Measurements from ENCODE around the gene CMTM5. TPM values are rescaled to one million over a fixed set of nuclear protein-coding genes. Genes with fewer than 3 reads are reported as not detected.

The CMTM5 gene
- polyA plus RNA-seq, 1 donor (not counting 4 experiments of a cell fraction or from before 2014, with no cell fraction given) = not detected

DNA sequence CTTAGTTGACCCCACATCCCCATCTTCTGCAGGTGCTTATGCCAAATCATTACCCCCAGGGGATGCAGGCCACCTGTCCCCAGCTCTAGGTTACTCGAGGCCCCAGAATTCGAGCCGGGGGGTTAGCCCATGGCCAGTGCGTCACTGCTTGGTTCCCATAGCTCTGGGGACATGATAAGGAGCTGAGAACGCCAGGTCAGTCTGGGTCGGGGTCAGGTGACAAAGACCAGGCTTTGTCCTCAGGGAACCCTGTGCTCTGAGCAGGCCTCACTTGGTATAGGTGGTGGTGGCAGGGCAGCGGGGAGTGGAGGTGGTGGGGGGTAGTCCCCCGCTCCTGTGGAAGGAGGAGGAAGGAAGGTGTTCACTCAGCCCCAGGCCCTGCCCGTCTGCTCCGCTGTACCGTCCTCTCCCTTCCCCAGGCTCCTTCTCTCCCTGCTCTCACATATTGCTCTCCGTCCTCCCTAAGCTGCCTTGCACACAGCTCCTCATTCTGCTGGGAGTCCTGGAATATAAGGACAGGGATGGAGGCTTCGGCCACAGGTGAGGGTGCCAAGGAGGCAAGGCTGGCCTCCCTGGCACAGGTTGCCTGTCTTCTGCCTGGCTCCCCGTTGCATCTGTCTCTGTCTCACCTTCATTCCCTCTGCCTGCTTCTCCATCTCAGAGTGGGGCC is 33.3 kb downstream of the CMTM5 start:
- Histone ChIP-seq H3K9ac (ENCODE audit: control insufficient read depth, extremely low read depth, insufficient read depth, low read length) (no peak overlapping the region), H3K27me3 (ENCODE audit: control insufficient read depth, extremely low read depth, insufficient read depth, low read length) (peaks cover 5% of the 10 kb centered on the region), H4K20me1 (ENCODE audit: control insufficient read depth, extremely low read depth, insufficient read depth, low read length) (no peaks in the 10 kb centered on the region), H3K79me2 (ENCODE audit: control insufficient read depth, insufficient read depth, low read length) (no peaks in the 10 kb centered on the region), H3K4me3 (ENCODE audit: control insufficient read depth in 2 of 3, extremely low read depth in 1 of 3, insufficient read depth in 2 of 3, low read depth in 1 of 3, low read length in 3 of 3) (no peak overlapping the region), H3K27ac (ENCODE audit: control insufficient read depth, insufficient read depth, low read length) (no peak overlapping the region), H3K9me1 (ENCODE audit: control insufficient read depth, extremely low read depth, insufficient read depth, low read length) (no peaks in the 10 kb centered on the region), H3K4me2 (ENCODE audit: control insufficient read depth, extremely low read depth, insufficient read depth, low read depth, low read length) (no peak overlapping the region), H3K9me3 (ENCODE audit: control insufficient read depth, low read depth, low read length) (no peaks in the 10 kb centered on the region), H2AFZ (ENCODE audit: control insufficient read depth, low read length) (no peak overlapping the region), H3K36me3 (ENCODE audit: control insufficient read depth in 2 of 2, extremely low read depth in 1 of 2, insufficient read depth in 2 of 2, low read length in 2 of 2) (no peaks in the 10 kb centered on the region), H3K4me1 (ENCODE audit: control insufficient read depth, extremely low read depth, insufficient read depth, low read length) (no peaks in the 10 kb centered on the region)
- no peak for TF ChIP-seq EZH2 (IDR thresholded peaks at IDR 0.05; ENCODE audit: low read length)
- TF ChIP-seq, protein P1, sequence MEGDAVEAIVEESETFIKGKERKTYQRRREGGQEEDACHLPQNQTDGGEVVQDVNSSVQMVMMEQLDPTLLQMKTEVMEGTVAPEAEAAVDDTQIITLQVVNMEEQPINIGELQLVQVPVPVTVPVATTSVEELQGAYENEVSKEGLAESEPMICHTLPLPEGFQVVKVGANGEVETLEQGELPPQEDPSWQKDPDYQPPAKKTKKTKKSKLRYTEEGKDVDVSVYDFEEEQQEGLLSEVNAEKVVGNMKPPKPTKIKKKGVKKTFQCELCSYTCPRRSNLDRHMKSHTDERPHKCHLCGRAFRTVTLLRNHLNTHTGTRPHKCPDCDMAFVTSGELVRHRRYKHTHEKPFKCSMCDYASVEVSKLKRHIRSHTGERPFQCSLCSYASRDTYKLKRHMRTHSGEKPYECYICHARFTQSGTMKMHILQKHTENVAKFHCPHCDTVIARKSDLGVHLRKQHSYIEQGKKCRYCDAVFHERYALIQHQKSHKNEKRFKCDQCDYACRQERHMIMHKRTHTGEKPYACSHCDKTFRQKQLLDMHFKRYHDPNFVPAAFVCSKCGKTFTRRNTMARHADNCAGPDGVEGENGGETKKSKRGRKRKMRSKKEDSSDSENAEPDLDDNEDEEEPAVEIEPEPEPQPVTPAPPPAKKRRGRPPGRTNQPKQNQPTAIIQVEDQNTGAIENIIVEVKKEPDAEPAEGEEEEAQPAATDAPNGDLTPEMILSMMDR (optimal IDR thresholded peaks at IDR 0.05 in 1 of 3, IDR thresholded peaks at IDR 0.05 in 1 of 3, conservative IDR thresholded peaks at IDR 0.05 in 1 of 3; ENCODE audit: extremely low read depth in 1 of 3, insufficient read depth in 2 of 3, low read length in 3 of 3) = no peak
- dilution Hi-C loops (cut with MboI; ENCODE audit: extremely low pct_ligation_motif_present, low sequenced_read_pairs) = no loop called here
- DNase-seq (ENCODE audit: low read depth, low spot score) (no peak), FAIRE-seq (no peak)

DNA sequence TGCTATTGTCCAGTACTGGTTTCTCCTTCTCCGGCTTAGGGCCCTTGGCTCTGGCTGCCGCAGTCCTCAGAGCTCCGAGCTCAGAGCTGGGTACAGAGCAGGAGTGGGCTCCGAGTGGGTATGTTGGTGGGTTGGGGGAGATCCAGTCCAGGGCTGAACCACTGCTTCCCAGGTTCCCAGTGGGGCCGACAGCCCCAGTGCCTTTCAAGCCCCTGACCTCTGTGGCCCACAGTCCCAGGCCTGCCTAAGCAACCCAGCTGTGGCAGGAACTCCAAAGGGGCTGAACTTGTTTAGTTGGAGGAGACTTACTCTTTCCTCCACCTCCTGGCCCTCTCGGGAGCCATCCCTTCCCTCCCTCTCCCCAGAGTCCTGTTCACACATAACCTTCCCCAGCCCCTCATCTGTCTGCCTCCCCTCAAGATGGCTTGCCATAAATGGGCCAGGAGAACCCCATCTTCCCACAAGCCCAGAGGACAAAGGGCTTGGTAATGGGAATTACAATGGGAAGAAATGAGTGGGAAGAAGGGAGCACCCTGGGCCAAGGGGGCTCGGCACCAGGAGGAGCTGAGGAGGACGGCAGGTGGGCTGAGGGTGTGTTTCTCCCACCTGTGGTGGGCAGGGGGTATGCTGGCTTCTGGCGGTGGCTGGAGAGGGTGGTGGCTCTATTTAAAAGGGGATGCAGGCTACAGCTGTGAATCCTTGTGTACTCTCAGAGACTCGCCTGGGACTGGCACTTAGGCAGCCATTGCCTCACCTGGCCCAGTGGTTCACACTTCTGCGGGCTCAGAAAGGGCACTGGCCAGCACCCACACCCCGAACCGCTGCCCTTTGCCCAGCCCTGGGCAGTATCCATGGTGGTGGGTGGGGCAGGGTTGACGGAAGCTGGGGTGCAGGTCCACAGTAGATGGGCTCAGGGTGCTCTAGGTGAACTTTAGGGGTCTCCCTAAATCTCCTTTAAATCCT is 35.0 kb downstream of the CMTM5 start:
- Histone ChIP-seq H3K4me2 (ENCODE audit: control insufficient read depth, extremely low read depth, insufficient read depth, low read depth, low read length) (no peak overlapping the region), H3K79me2 (ENCODE audit: control insufficient read depth, insufficient read depth, low read length) (no peaks in the 10 kb centered on the region), H3K9me3 (ENCODE audit: control insufficient read depth, low read depth, low read length) (no peaks in the 10 kb centered on the region), H3K36me3 (ENCODE audit: control insufficient read depth in 2 of 2, extremely low read depth in 1 of 2, insufficient read depth in 2 of 2, low read length in 2 of 2) (no peaks in the 10 kb centered on the region), H3K4me3 (ENCODE audit: control insufficient read depth in 2 of 3, extremely low read depth in 1 of 3, insufficient read depth in 2 of 3, low read depth in 1 of 3, low read length in 3 of 3) (no peak overlapping the region), H3K27me3 (ENCODE audit: control insufficient read depth, extremely low read depth, insufficient read depth, low read length) (peaks cover 5% of the 10 kb centered on the region), H3K9me1 (ENCODE audit: control insufficient read depth, extremely low read depth, insufficient read depth, low read length) (no peaks in the 10 kb centered on the region), H3K27ac (ENCODE audit: control insufficient read depth, insufficient read depth, low read length) (no peak overlapping the region), H4K20me1 (ENCODE audit: control insufficient read depth, extremely low read depth, insufficient read depth, low read length) (no peaks in the 10 kb centered on the region), H3K4me1 (ENCODE audit: control insufficient read depth, extremely low read depth, insufficient read depth, low read length) (no peaks in the 10 kb centered on the region), H2AFZ (ENCODE audit: control insufficient read depth, low read length) (no peak overlapping the region), H3K9ac (ENCODE audit: control insufficient read depth, extremely low read depth, insufficient read depth, low read length) (no peak overlapping the region)
- dilution Hi-C loops (cut with MboI; ENCODE audit: extremely low pct_ligation_motif_present, low sequenced_read_pairs) = no loop called here
- TF ChIP-seq EZH2 (IDR thresholded peaks at IDR 0.05; ENCODE audit: low read length) = no peak
- TF ChIP-seq, protein P1 (optimal IDR thresholded peaks at IDR 0.05 in 1 of 3, IDR thresholded peaks at IDR 0.05 in 1 of 3, conservative IDR thresholded peaks at IDR 0.05 in 1 of 3; ENCODE audit: extremely low read depth in 1 of 3, insufficient read depth in 2 of 3, low read length in 3 of 3) = no peak
- no peak for DNase-seq (ENCODE audit: low read depth, low spot score)
- no peak for FAIRE-seq

Measured in keratinocyte (primary cell).